NCI-H1417 (cell line): ENCODE measurements around the gene OSGIN1.

Experiments used
- DNase-seq, 3 experiments: peaks; one replicate each; lab custom pipeline; 2025; lab: John Stamatoyannopoulos, UW

The OSGIN1 gene

GRCh38 chr16:83958137-83958845, 5.3 kb downstream of the OSGIN1 start:
- no peak for DNase-seq

- no peak for DNase-seq
Observed at GRCh38 chr16:83958846-83959565, 6.0 kb downstream of the OSGIN1 start.

GRCh38 chr16:83959656-83960434, 6.8 kb downstream of the OSGIN1 start:
- no peak for DNase-seq

DNA sequence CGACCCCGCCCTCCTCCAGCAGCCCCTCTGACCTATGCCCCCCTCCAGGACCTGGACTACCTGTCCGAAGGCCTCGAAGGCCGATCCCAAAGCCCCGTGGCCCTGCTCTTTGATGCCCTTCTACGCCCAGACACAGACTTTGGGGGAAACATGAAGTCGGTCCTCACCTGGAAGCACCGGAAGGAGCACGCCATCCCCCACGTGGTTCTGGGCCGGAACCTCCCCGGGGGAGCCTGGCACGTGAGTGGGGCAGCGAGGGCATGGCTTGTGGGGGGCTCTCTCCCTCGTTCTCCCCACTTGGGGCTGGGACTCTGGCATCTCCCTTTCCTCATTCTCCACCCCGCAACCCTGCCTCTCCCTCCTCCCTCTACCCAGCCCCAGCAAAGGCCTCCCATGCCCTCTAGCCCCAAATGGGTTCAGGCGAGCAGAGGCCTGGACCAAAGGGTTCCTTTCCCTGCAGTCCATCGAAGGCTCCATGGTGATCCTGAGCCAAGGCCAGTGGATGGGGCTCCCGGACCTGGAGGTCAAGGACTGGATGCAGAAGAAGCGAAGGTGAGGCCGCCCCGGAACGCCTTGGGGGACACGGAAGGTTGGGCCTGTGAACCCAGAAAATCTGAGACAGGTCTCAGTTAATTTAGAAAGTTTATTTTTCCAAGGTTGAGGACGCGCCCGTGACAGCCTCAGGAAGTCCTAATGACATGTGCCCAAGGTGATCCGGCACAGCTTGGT, 7.6 kb downstream of the OSGIN1 start:
- DNase-seq: no peak

DNA sequence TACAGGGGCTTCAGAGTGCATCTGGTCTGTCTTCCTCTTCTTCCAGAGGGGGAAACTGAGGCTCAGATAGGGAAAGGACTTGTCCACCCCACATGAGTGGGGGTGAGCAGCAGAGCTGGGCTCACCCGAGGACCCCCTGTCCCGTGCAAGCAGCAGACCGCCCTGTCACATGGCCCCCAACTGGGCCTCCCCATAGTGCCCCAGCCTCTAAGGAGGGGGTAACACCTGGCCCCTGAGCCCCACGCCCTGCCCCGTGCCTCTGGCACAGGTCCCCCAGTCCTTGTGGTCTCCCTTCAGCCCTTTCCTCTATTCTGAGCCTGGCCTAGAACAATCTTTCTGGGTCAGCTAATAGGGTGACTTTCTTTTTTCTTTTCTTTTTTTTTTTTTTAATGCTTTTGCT, 8.6 kb downstream of the OSGIN1 start:
- DNase-seq: no peak

- DNase-seq: no peak
Observed at GRCh38 chr16:83963277-83964119, 10.5 kb downstream of the OSGIN1 start.

DNA sequence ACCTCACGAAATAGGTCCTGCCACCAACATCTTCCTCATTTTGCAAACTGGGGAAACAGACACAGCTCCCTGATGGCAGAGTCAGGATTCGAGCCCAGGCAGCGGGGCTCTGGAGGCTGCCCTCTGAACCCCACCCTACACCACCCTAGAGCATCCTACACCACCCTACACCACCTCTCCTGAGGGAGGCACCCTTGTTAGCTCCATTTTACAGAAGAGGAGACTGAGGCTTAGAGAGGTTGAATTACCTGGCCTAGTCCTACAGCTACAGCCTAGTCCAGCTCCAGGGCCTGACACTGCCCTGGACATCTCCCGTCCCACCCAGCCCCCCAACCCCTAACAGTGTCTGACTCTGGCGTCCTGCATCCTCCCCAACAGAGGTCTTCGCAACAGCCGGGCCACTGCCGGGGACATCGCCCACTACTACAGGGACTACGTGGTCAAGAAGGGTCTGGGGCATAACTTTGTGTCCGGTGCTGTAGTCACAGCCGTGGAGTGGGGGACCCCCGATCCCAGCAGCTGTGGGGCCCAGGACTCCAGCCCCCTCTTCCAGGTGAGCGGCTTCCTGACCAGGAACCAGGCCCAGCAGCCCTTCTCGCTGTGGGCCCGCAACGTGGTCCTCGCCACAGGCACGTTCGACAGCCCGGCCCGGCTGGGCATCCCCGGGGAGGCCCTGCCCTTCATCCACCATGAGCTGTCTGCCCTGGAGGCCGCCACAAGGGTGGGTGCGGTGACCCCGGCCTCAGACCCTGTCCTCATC, 11.8 kb downstream of the OSGIN1 start:
- DNase-seq: no peak

GRCh38 chr16:83965444-83966152, 12.6 kb downstream of the OSGIN1 start:
- no peak for DNase-seq

DNA sequence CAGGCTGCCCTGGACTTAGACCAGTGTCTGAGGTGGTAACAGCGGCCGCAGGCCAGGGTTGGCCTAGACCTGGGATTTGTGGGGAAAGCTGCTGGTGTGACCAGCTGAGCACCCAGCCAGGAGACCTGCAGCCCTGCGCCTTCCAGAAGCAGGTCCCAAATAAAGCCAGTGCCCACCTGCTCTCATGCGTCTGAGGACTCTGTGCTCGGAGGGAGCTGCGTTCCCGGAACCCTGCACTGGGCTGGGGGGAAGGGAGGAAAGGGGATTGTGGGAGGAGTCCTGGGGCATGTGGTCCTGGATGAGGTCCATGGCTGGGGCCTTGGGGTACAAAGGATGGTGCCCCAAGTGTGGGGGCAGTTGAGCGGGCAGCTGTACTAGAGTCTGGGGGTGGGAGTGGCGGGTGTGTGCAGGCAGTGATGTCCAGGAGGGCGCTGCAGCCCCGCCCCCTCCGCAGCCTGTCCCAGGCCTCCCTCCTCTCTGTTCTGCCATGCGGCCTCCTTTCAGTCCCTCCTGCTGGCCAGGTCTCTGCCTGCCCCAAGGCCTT, 13.2 kb downstream of the OSGIN1 start:
- no peak for DNase-seq

DNA sequence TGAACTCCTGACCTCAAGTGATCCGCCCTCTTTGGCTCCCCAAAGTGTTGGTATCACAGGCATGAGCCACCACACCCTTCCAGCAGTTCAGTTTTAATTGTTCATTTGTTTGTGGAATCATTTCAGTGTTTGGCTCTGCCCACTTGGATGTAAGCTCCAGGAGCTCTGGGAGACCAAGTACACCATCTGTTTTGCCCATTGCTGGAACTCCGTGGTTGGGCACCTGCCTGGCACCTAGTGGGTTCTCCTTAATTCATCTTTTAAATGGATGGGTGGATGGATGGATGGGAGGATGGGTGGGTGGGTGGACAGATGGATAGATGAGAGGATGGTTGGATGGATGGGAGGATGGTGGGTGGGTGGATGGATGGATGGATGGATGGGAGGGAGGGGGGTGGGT, 14.1 kb downstream of the OSGIN1 start:
- no peak for DNase-seq

DNA sequence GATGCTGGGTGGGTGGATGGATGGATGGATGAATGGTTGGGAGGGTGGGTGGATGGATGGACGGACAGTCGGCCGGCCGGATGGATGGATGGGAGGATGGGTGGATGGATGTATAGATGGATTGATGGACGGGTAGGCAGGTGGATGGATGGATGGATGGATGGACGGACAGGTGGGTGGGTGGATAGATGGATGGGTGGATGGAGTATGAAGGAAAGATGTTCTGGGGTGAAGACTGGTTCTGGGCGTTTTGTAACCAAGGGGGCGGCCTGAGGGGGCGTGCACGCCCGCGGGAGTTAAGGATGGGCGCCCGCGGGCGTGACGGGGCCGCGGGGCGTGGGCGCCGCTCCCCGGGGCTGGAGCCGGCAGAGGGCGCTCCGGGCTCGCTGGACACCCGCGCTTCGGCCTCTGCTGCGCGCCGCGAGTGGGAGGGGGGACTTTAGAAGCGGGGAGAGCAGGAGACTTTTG, 14.8 kb downstream of the OSGIN1 start, which contains the start of gene NECAB2:
Gene NECAB2, plus strand, starts transcription at position 407 of the 468 bp plus-strand sequence. CDS start 405 bp downstream, outside the sequence.
- peak in 2 of 3 experiments; percentile 29 to 67 for DNase-seq

GRCh38 chr16:83968306-83968851, 15.3 kb downstream of the OSGIN1 start:
- peak in 1 of 3 experiments; percentile 50 for DNase-seq

DNA sequence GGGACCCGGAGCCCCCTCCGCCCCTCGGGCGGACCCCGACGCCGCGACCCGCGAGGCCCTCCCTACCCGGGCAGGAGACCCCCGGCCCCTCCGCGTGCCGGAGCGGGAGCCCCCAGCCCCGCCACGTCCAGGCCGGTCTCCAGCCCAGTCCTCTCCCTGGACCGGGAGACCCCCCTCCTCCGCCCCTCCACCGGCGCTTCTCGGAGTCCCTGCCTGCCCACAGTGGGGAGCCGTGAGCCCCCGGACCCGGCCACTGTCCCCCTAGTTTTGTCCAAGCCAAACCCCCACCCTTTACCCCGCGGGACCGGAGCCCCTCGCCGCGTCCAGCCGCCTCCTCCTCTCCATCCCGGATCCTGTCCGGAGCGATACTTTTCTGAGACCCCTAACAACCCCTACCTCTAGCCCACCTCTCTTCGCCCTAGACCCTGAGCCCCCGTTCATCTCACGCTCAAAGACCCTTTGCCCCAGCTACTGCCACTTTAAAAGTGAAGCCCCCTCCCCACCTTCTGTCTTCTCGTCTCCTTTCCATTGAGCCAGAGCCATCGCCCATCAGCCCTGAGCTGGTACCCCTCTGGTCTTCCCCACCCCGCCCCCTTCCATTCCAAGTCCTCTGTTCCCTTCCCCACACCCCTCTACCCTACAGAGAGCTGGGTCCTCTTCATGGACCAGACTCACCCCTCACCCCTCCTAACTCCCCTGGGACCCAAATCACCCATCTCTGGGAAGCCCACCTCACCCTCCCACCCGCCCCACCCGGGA, 16.0 kb downstream of the OSGIN1 start:
- no peak for DNase-seq

GRCh38 chr16:83969771-83970429, 16.9 kb downstream of the OSGIN1 start:
- peak; percentile 19 to 50 (median 28) for DNase-seq

GRCh38 chr16:83970430-83970815, 17.4 kb downstream of the OSGIN1 start:
- DNase-seq: no peak

DNA sequence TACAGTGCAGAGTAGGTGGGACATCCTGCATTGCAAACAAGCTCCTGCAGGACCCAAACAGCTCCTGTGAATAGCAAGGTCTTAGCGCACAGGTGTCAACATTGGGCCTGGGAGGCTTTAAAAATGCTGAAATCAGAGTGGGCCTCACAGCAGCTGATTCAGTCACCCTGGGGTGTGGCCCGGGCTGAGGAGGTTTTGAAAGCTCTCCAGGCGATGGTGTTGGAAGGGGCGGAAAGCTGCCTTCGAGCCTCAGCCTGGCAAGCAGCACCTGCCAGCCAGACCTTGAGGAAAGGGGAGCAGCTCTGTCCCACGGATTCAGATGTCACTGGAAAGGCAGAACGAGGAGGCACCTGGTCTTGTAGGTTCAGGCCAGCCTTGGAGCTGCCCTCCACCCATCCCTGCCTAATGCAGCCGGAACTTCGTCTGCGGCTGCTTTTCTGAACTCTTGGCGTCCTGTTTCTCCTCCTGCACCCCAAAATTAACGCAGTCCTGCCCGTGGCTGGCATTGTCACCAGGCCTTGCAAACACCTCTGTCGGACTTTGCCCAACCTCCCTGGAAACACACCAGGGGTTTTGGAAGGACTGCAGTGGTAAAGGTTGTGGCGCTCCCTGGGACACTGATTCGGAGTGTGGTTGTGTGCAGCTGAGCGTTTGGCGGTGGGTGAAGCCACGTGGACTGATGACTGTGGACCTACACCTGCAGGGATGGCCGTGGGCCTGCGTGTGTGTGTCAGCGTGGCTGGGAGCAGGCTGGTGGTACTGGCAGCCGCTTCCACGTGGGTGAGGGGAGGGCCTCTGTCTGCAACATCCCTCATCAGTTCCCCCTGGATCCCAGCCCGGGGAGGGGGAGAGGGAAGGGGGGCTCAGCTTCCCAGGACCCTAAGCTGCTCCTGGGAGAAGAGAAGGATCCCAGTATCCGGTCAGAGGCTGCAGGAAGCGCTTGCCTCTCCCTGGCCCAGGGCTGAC, 18.4 kb downstream of the OSGIN1 start:
- DNase-seq: peak in 2 of 3 experiments; percentile 6 to 55
